Activated B cell treated with CpG ODN at 0.5 μM for 24 hours (primary cell): ENCODE data around the gene HCN2. TPM values are rescaled to one million over a fixed set of nuclear protein-coding genes. Genes with fewer than 3 reads are reported as not detected.
A peak's percentile ranks its signal among the peaks of the same experiment; 100 is the strongest.

Experiments used
- ATAC-seq: fragments of 200-7000 bp; cut with Tn5 transposase; one replicate; pipeline ENCODE4 v1.10.0; 2021; ENCODE audit warnings: low read depth, mild to moderate bottlenecking, moderate library complexity
- CTCF ChIA-PET: fragments of 350-600 bp; sonication (Branson Sonifier 250); formaldehyde crosslinking; loops from one replicate; lab custom pipeline; 2021; ENCODE audit warnings: antibody characterized with exemption; lab: Charles Lee
- POLR2A ChIA-PET: fragments of 350-600 bp; sonication (Branson Sonifier 250); formaldehyde crosslinking; loops from one replicate; lab custom pipeline; 2021; ENCODE audit warnings: antibody characterized with exemption; lab: Charles Lee
- DNase-seq: peaks from one replicate; pipeline ENCODE4 v3.0.0; 2022
- H3K27ac Mint-ChIP-seq: one replicate; pipeline ENCODE4 v1.8.0; 2020; ENCODE audit warnings: mixed read lengths
- H3K27me3 Mint-ChIP-seq: one replicate; pipeline ENCODE4 v1.8.0; 2021; ENCODE audit warnings: mixed read lengths
- H3K36me3 Mint-ChIP-seq: one replicate; pipeline ENCODE4 v1.8.0; 2021; ENCODE audit warnings: low read depth, mixed read lengths
- H3K4me1 Mint-ChIP-seq: one replicate; pipeline ENCODE4 v1.8.0; 2021; ENCODE audit warnings: mixed read lengths
- H3K4me3 Mint-ChIP-seq: one replicate; pipeline ENCODE4 v1.8.0; 2020; ENCODE audit warnings: mild to moderate bottlenecking, mixed read lengths
- H3K9me3 Mint-ChIP-seq: one replicate; pipeline ENCODE4 v1.8.0; 2020; ENCODE audit warnings: mixed read lengths
- CTCF ChIP-seq: fragments of 200-600 bp; IDR thresholded peaks from one replicate; pipeline ENCODE4 v1.8.0; 2022; ENCODE audit warnings: antibody characterized with exemption, mild to moderate bottlenecking
- intact Hi-C: fragments of 100-400 bp; cut with micrococcal nuclease; formaldehyde crosslinking; loops from one replicate; pipeline ENCODE4 v1.15.1; 2024
- total RNA-seq: library from RNA; stranded (reverse); gene quantifications from 2 replicates; pipeline ENCODE4 v1.2.3, GENCODE V29; 2022

The HCN2 gene
- total RNA-seq, 1 donor from 2014 or later: 0.13 TPM

GRCh38 chr19:664913-665443, 75.3 kb downstream of the HCN2 start:
- peak; percentile 76 for DNase-seq
- Mint-ChIP-seq H3K27me3 (peaks cover 3% of the 10 kb centered on the region), H3K36me3 (peaks cover 3% of the 10 kb centered on the region), H3K4me3 (peak overlapping the region; percentile 50), H3K27ac (peak overlapping the region; percentile 63), H3K9me3 (no peaks in the 10 kb centered on the region), H3K4me1 (peaks cover 33% of the 10 kb centered on the region)
- intact Hi-C loops: loop anchor here (1.0 to 10.0 kb wide), 4 partner anchors 50 to 580 kb away; partner anchors contain the start of genes ATP5F1D and MIDN
- CTCF ChIA-PET: no interaction called here
- POLR2A ChIA-PET: interaction anchor here (0.6 to 0.7 kb wide), 2 partner anchors 256 to 341 kb away, joined by 4 to 5 read pairs; no protein-coding TSS in a partner anchor
- ATAC-seq: peak; percentile 9
- TF ChIP-seq CTCF: peak; percentile 43

Other genes starting within 250 kb of the HCN2 start
- gene MIER2, start 245.1 kb upstream of the HCN2 start, total RNA-seq: 14.6 and 15.0 TPM in 2 replicates
- gene C2CD4C, start 180.7 kb upstream of the HCN2 start, total RNA-seq: not detected in 2 replicates
- 0.24 TPM in 1 of 2 replicates, not detected in the other for gene SHC2, start 128.8 kb upstream of the HCN2 start, total RNA-seq
- gene MADCAM1, start 93.4 kb upstream of the HCN2 start, total RNA-seq: 0.40 and 0.76 TPM in 2 replicates
- 20.3 and 23.8 TPM in 2 replicates for gene TPGS1, start 82.4 kb upstream of the HCN2 start, total RNA-seq
- gene CDC34, start 58.1 kb upstream of the HCN2 start, total RNA-seq: 19.8 and 23.1 TPM in 2 replicates
- gene GZMM, start 45.8 kb upstream of the HCN2 start, total RNA-seq: 0.22 TPM in 1 of 2 replicates, not detected in the other
- gene BSG, start 17.3 kb upstream of the HCN2 start, total RNA-seq: 150 and 152 TPM in 2 replicates
- gene POLRMT, start 43.7 kb downstream of the HCN2 start, total RNA-seq: 54.7 and 58.2 TPM in 2 replicates
- gene FGF22, start 50.0 kb downstream of the HCN2 start, total RNA-seq: 0.64 and 0.73 TPM in 2 replicates
- 75.9 and 82.7 TPM in 2 replicates for gene RNF126, start 73.3 kb downstream of the HCN2 start, total RNA-seq
- 2.1 and 2.2 TPM in 2 replicates for gene FSTL3, start 86.5 kb downstream of the HCN2 start, total RNA-seq
- gene PRSS57, start 105.6 kb downstream of the HCN2 start, total RNA-seq: not detected in 2 replicates
- gene PALM, start 119.1 kb downstream of the HCN2 start, total RNA-seq: not detected in 2 replicates
- not detected in 2 replicates for gene MISP, start 161.2 kb downstream of the HCN2 start, total RNA-seq
- 404 and 417 TPM in 2 replicates for gene PTBP1, start 207.6 kb downstream of the HCN2 start, total RNA-seq
- gene PLPPR3, start 232.1 kb downstream of the HCN2 start, total RNA-seq: not detected in 2 replicates
- gene AZU1, start 238.0 kb downstream of the HCN2 start, total RNA-seq: 0.20 and 1.3 TPM in 2 replicates